Raji (cell line): Measurements from ENCODE around the gene HDAC9.

Experiments
- POLR2A ChIP-seq: IDR thresholded peaks from 2 replicates; pipeline ENCODE4 v1.6.1; 2011; ENCODE audit warnings: low read depth, low read length, control low read depth; ENCODE audit not compliant: insufficient read depth

The HDAC9 gene

DNA sequence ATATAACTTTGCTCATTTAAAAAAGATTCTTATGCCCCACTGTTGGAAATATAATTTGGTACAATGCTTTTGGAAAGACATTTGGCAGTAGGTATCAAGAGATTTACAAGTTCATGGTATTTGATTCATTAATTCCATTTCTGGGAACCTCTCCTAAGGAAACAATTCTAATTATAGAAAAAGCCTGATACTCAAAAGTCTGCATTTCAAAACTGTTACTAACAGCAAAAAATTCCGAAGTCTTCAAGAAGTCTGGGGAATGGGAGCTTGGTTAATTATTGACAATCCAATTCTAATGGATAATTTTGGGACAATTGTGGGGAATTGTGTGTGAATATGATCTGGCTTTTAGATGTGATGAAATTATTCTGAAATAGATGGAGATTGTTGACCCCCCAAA lies 59.6 kb downstream of the HDAC9 start:
- no peak for TF ChIP-seq POLR2A

DNA sequence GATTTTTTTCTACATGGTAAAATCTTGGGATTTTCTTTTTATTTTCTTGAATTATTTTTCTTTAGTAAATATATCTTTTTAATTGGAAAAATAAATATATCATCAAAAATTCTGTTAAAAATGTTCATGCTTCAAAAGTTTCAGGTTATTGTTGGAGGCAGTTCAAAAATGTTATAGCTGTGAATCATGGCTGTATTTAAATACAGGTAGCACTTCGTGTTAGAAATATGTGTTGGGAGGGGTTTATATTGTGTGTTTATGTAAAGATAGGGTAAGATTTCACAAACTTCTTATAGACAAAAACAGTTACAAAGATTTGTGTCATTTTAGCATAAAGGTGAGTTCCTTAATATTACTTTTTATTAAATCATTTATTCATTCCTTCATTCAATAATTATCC lies 60.4 kb downstream of the HDAC9 start:
- TF ChIP-seq POLR2A: no peak

DNA sequence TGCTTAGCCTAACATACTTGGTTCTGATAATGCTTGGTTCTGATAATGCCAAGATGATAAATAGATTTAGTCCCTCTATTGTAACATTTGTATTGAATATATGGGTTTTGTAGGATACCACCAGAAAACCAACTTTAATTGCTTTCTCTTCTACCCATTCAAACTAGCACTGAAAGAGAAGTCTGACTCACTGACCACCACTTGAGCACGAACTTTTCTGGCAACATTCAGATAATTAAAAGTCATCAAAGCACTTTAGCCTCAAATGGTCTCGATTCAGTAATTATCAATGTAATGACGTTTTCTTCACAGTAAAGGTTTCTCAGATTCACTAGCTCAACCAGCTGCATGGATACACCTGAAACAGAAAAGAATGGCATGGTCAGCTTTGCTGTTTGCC lies 63.0 kb downstream of the HDAC9 start:
- TF ChIP-seq POLR2A: no peak

DNA sequence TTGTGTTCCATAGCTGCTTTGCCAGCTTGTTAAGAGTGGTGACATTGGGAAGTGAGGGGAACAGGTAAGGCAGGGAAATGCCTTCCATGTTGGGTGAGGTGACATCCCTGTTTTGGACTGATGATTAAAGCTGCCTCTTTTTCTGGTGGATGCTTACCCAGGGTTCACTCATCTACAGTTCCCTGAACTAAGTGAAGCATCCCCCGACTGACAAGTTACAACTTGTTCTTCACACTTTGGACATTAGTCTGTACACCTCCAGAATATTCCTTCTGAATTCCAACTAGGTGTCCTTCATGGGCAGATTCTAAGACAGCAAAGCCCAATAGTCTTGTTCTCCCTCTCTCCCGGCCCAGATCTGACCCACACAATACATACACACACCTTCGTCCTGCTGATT lies 63.4 kb downstream of the HDAC9 start:
- no peak for TF ChIP-seq POLR2A

DNA sequence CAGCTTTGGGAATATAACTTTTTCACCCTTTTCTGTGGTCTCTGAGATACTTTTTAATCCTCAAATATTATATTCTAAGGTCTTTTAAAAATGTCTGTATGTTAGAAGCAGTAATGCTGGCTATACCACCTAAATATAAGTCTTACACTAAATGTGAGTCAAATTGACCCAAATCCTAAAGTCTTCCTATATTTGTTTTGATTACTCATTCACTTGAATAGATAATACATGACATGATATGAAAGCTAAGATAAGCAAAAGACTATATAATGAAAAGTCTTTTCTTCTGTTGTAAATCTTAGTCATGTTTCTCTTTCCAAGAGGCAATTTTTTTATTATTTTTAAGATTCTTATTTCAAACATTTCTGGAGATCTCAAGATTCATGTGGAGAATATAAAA lies 64.2 kb downstream of the HDAC9 start:
- no peak for TF ChIP-seq POLR2A

DNA sequence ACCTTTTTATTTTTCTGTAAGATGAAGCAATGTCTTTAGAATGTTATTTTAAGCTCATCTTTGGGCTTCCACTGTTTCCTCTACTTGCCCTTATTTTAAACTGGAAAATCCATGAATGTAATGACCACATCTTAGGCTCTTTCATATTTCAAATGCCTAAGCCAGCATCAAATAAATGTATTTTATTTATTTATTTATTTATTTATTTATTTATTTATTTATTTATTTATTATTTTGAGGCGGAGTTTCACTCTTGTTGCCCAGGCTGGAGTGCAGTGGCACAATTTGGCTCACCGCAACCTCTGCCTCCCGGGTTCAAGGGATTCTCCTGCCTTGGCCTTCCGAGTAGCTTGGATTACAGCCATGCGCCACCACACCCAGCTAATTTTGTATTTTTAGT lies 69.2 kb downstream of the HDAC9 start:
- no peak for TF ChIP-seq POLR2A

DNA sequence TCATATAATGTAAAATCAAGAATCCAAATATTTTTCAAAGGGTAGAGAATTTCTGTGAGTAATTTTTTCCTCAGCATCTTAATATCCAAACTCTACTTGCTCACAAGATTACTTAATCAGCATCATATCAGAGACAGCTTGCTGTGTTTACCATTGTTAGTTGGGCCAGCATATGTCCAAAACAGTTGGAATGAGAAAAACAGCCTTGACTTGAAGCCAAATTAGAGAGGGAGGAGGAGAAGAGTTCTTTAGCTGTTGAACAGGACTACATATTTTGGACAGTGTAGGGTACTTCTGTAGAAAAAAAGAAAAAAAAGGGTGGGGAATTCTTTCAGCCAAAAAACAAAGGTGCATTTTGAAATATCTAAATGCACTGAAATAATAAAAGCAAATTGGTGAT lies 69.8 kb downstream of the HDAC9 start:
- TF ChIP-seq POLR2A: no peak

DNA sequence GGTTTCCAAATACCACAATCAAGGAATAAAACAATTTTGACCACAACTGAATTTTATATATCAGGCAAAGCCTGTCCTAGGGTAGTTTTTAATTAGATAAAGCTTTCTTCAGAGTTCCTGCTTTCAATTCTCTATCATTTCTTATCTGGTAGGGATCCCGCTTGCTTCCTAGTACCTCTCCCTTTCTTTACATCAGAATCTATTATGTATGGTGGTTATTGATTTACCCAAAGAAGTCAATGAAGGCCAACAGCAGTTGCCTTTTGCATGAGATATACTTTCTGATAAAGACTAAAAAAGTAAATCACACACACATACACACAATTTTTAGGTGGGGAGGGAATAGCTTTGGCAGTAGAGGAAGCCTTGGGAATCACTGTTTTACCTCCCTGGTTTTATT lies 70.7 kb downstream of the HDAC9 start:
- no peak for TF ChIP-seq POLR2A

DNA sequence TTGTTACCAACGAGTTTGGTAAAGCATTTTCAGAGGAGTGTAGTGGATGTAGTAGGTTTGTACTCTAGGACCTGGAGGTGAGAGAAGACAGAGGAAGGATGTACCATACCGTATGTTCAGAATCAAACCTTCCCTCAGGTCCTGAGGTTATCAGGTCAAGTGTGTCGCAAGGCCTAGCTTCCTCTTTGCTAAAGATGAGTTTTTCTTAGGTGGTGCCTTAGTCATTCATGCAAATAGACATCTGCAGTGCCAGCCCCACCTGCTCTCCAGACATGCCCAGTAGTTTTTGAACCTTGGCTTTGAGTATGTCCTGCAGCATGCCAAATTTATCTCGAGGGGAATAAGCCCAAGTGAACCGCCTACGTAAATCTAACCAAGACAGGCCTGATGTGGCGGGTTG lies 71.3 kb downstream of the HDAC9 start:
- no peak for TF ChIP-seq POLR2A

DNA sequence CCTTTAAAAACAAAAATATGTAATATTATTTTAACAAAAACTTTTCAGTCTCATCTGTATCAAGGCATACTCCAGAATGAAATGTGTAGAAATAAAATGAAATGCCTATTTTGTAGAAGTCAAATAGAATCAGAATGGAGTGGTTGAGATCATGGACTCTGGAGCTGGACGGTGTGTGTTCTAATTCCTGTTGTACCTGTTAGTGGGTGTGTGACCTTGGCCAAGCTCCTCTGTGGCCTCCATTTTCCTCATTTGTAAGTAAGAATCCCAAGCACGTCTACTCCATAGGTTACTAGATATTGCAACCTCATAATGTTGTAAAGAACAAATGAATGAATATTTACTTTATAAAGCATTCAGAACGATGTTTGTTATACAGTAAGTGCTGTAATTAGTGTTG lies 74.9 kb downstream of the HDAC9 start:
- no peak for TF ChIP-seq POLR2A

DNA sequence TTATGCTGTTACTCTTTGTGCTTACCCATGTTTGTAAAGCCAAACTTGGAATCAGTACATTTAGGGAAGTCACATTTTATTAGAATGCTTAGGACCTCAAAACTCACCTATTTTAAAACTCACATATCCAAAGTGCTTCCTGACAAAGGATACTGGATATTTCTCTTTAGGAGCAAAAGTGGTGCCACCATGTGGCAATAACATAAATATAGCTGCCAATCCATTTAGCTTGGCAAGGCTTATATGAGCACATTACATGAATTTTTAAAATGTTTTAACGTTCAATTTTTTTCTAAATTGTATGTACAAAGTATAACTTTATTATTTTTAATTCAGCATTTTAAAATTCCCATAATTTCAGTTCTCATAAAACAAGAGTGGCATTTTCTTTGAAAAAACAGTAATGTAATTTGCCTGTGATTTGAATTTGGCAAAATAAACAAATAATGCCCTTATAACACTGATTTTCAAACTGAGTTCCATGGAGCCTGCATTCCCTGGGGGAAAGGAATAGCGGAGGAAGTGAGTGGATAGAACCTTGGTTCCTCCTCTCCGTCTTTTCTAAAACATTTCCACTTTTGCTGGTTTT lies 75.4 kb downstream of the HDAC9 start:
- TF ChIP-seq POLR2A: no peak

DNA sequence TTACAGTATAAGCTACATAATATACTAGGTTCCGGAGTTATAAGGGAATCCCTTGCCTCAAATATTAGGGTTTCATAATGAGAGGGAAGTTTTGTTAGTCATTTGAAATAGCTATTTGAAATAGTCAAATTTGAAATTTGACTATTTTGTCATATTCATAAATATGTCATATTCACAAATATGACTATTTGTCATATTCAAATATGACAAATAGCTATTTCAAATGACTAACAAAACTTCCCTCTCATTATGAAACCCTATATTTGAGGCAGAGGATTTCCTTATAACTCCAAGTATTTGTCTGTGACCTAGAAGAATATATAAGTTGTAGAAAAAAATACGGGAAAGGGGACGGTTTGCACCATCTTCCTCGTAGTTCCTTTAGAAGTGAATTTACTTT lies 76.6 kb downstream of the HDAC9 start:
- no peak for TF ChIP-seq POLR2A

DNA sequence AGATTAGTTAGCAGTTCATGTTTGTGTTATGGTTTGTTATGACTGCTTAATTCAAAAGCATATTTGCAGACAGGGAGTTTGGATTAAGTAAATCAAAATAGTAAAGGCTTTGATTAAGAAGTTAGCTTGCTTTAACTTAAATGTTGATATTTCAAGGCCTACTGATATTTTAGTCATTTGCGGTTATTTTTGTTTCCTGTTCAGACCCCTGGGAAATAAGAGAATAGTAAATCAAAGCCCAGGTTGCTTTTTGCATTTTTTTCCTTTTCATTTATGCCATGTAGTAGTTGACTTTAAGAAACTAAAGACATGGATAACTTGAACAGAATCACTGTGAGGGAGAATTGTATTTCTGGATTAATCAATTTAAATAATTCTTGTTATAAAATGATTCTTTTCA lies 77.3 kb downstream of the HDAC9 start:
- TF ChIP-seq POLR2A: no peak

DNA sequence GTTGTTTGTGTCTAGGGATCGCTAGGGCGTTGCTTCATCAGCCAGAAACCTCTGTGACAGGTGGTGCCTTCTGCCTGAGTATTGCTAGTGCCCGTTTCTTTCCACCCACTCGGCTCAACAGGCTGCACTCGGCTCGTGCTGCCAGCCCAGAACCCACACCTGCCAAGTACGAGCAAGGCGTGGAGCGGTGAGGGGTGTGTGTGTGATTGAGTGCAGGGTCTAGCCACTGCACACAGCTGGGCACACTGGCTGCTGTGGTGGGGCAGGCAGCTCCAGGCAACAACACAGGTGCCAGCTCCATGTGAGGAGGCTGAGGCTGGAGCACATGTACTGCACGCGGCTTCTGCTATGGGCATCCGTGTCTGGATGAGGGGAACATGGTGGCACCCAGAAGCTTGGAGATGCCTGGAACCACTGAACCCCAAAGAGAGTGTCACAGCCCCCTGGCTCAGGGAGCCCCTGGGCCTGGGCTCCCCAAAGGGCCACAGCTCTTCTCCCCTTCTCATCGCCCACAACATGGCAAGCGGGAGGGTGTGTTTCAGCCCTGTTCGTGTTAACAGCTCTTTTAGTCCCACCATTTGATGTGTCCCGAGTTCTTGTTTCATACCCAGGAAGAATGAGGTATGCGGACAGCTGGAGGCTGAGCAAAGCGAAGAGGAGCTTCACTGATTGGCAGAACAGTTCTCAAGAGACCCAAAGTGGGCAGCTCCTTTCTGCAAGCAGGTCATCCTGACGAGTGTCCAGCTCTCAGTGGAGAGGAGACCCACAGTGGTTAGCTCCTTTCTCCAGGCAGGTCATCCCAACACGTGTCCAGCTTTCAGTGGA lies 78.1 kb downstream of the HDAC9 start:
- TF ChIP-seq POLR2A: no peak

DNA sequence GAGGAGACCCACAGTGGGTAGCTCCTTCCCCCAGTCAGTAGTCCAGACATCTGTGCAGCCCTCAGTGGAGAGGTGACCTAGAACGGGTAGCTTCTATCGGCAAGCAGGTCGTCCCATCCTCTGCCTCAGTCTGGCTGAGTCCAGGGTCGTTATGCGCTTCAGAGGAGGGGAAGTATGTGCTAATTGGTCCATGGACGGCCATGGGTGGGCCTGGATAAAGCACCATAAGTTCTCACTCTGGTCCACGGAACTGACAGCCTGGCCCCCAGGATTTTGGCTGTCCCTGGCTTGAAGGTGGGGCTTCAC lies 78.6 kb downstream of the HDAC9 start:
- no peak for TF ChIP-seq POLR2A

DNA sequence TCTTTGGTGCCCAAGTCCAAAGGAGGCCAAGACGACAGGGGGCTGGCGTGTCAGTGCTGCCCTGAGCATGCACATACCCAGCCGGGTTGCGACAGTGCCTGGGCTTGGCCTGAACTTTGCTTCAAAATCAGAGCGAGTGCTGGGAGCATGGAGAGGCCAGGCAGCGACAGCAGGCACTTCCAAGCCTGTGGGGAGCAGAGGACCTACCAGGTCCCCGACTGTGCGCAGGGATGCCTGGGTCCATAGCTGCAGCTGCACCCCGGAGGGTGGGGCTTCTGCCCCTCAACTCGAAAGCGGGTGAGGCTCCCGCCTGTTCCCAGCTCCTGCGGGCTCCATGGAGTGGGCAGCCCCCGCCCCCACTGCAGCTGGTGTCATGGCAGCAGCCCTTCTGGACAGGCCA lies 79.1 kb downstream of the HDAC9 start:
- no peak for TF ChIP-seq POLR2A
